ENCODE results near the gene RASGRP4.

The RASGRP4 gene

DNA sequence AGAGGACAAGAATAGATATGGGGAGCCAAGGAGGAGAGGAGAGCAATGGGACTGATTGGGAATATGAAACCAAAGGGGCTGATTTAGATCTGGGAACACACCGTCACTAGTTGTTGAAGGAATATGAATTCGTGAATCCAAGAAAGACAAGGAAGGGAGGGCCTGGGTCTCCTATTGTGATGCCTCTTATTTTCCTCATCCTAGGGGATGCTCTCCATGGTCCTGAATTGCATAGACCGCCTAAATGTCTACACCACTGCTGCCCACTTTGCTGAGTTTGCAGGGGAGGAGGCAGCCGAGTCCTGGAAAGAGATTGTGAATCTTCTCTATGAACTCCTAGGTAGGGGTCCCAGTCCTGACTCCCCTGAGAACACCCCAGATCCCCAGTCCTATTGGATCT is 29.0 kb upstream of the RASGRP4 start (continued):
- TF ChIP-seq, protein P1, sequence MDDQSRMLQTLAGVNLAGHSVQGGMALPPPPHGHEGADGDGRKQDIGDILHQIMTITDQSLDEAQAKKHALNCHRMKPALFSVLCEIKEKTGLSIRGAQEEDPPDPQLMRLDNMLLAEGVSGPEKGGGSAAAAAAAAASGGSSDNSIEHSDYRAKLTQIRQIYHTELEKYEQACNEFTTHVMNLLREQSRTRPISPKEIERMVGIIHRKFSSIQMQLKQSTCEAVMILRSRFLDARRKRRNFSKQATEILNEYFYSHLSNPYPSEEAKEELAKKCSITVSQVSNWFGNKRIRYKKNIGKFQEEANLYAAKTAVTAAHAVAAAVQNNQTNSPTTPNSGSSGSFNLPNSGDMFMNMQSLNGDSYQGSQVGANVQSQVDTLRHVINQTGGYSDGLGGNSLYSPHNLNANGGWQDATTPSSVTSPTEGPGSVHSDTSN (CRISPR knock-in tag; IDR thresholded peaks at IDR 0.05), result no peak
- TF ChIP-seq GLI2 (tag by site-specific recombination; IDR thresholded peaks at IDR 0.05; ENCODE audit: borderline replicate concordance, low read depth) (no peak), ZNF366 (tag by site-specific recombination; conservative IDR thresholded peaks at IDR 0.05) (0 out of 2 replicates have a peak, but pooled peaks have one; percentile 12), ZNF114 (tag by site-specific recombination; IDR thresholded peaks at IDR 0.05) (no peak), ZIC2 (tag by site-specific recombination; IDR thresholded peaks at IDR 0.05) (no peak), ZBTB49 (tag by site-specific recombination; IDR thresholded peaks at IDR 0.05; ENCODE audit: low read depth) (no peak), ZNF645 (tag by site-specific recombination; IDR thresholded peaks at IDR 0.05) (no peak), ZNF311 (tag by site-specific recombination; IDR thresholded peaks at IDR 0.05; ENCODE audit: borderline replicate concordance) (no peak), ZFP3 (tag by site-specific recombination; IDR thresholded peaks at IDR 0.05; ENCODE audit: low read depth) (no peak), ZNF626 (tag by site-specific recombination; IDR thresholded peaks at IDR 0.05) (no peak)
- TF ChIP-seq, protein P2, sequence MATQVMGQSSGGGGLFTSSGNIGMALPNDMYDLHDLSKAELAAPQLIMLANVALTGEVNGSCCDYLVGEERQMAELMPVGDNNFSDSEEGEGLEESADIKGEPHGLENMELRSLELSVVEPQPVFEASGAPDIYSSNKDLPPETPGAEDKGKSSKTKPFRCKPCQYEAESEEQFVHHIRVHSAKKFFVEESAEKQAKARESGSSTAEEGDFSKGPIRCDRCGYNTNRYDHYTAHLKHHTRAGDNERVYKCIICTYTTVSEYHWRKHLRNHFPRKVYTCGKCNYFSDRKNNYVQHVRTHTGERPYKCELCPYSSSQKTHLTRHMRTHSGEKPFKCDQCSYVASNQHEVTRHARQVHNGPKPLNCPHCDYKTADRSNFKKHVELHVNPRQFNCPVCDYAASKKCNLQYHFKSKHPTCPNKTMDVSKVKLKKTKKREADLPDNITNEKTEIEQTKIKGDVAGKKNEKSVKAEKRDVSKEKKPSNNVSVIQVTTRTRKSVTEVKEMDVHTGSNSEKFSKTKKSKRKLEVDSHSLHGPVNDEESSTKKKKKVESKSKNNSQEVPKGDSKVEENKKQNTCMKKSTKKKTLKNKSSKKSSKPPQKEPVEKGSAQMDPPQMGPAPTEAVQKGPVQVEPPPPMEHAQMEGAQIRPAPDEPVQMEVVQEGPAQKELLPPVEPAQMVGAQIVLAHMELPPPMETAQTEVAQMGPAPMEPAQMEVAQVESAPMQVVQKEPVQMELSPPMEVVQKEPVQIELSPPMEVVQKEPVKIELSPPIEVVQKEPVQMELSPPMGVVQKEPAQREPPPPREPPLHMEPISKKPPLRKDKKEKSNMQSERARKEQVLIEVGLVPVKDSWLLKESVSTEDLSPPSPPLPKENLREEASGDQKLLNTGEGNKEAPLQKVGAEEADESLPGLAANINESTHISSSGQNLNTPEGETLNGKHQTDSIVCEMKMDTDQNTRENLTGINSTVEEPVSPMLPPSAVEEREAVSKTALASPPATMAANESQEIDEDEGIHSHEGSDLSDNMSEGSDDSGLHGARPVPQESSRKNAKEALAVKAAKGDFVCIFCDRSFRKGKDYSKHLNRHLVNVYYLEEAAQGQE (tag by site-specific recombination; IDR thresholded peaks at IDR 0.05), result peak; percentile 99

DNA sequence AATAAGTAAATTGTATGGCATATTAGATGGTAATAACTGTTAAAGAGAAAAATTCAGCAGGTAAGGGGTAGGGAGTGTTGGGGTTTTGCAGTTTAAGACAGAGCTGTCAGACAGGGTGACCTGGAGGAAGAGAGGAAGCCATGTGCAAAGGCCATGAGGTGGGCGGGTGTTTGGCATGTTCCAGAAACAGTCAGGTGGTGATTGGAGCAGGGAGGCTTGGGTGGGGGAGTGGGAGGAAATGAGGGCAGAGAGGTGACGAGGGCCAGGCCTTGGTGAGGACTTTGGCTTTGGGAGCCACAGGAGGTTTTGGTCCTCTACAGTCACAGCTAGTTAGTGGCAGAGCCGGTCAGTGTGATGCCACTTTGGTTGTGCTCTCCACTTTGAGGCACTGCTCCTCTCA is 27.6 kb upstream of the RASGRP4 start:
- Histone ChIP-seq H3K4me1 (ENCODE audit: control insufficient read depth, insufficient read depth, low read length) (no peaks in the 10 kb centered on the region), H3K9me3 (ENCODE audit: control insufficient read depth, insufficient read depth, low read depth, low read length) (no peaks in the 10 kb centered on the region), H3K27ac (ENCODE audit: extremely low read depth, low read depth, low read length) (no peak overlapping the region), H3K36me3 (ENCODE audit: control insufficient read depth in 2 of 2, insufficient read depth in 1 of 2, low read length in 2 of 2) (no peaks in the 10 kb centered on the region), H3K4me3 (ENCODE audit: low read depth, low read length) (no peak overlapping the region)
- ChIA-PET CTCF (interaction anchor here (0.6 to 1.0 kb wide), 2 partner anchors 476 to 550 kb away, joined by 3 to 5 read pairs; partner anchors contain the start of genes MRPS12 and SARS2), POLR2A (no interaction called here)
- TF ChIP-seq ZBTB7A (tag by site-specific recombination; IDR thresholded peaks at IDR 0.05; ENCODE audit: low read depth), result no peak
- peak; percentile 95 for TF ChIP-seq EGR2 (tag by site-specific recombination; IDR thresholded peaks at IDR 0.05; ENCODE audit: low read depth)
- peak; percentile 58 for TF ChIP-seq ZNF623 (tag by site-specific recombination; IDR thresholded peaks at IDR 0.05)
- TF ChIP-seq ZBTB48 (tag by site-specific recombination; IDR thresholded peaks at IDR 0.05), result peak; percentile 5; the same call in 1 of the 2 replicates
- TF ChIP-seq, protein P1 (CRISPR knock-in tag; IDR thresholded peaks at IDR 0.05), result no peak
- TF ChIP-seq ZFHX2 (tag by site-specific recombination; conservative IDR thresholded peaks at IDR 0.05), result peak; percentile 91
- TF ChIP-seq ZNF600 (tag by site-specific recombination; IDR thresholded peaks at IDR 0.05), result no peak
